K562 (cell line): ENCODE data around the gene GCN1. TPM values are rescaled to one million over a fixed set of nuclear protein-coding genes. Genes with fewer than 3 reads are reported as not detected.
A peak's percentile ranks its signal among the peaks of the same experiment; 100 is the strongest.

ENCODE experiments used
- CREM ChIP-seq: IDR thresholded peaks from 2 replicates; pipeline ENCODE4 v1.6.1; 2014; ENCODE audit warnings: antibody characterized with exemption, low read depth
- EP300 ChIP-seq: IDR thresholded peaks from 2 replicates; pipeline ENCODE4 v1.6.1; 2012; ENCODE audit warnings: low read length, improper control_type of control experiment
- FOXA1 ChIP-seq: fragments of 450-650 bp; IDR thresholded peaks from 2 replicates; pipeline ENCODE4 v1.6.1; 2016; ENCODE audit warnings: mild to moderate bottlenecking, borderline replicate concordance
- HDAC1 ChIP-seq, 2 experiments: fragments of 450-650 bp; IDR thresholded peaks; 2 replicates each; pipeline ENCODE4 v1.6.1; 2016 to 2017; ENCODE audit warnings: inconsistent platforms in 1 of 2, mild to moderate bottlenecking in 1 of 2, moderate library complexity in 1 of 2
- HNRNPH1 ChIP-seq: fragments of 200-400 bp; formaldehyde crosslinking; optimal IDR thresholded peaks from 2 replicates; pipeline ENCODE3; 2017; ENCODE audit warnings: low read depth, mild to moderate bottlenecking, low read length, moderate library complexity
- JUN ChIP-seq, 2 experiments: sonication (generic) in 1 of 2; formaldehyde crosslinking in 1 of 2; IDR thresholded peaks; 2 replicates each; pipeline versions ENCODE4 v1.6.1 to v1.8.0; 2012 to 2022; ENCODE audit warnings: borderline replicate concordance in 2 of 2, mild to moderate bottlenecking in 2 of 2, improper control_type of control experiment in 1 of 2, low read depth in 1 of 2, low read length in 1 of 2, missing genetic modification reagents in 1 of 2
- JUND ChIP-seq, 2 experiments: IDR thresholded peaks; 2 replicates in 1 of 2; 3 replicates in 1 of 2; pipeline ENCODE4 v1.6.1; 2011; ENCODE audit warnings: borderline replicate concordance in 2 of 2, low read depth in 2 of 2, low read length in 2 of 2, improper control_type of control experiment in 1 of 2, missing biosample characterization in 1 of 2, missing genetic modification characterization in 1 of 2, missing genetic modification reagents in 1 of 2
- KLF16 ChIP-seq: IDR thresholded peaks from 2 replicates; pipeline ENCODE4 v1.6.1; 2016; ENCODE audit warnings: antibody characterized with exemption
- MAFK ChIP-seq: IDR thresholded peaks from 2 replicates; pipeline ENCODE4 v1.6.1; 2011; ENCODE audit warnings: low read length, improper control_type of control experiment
- MEF2A ChIP-seq: IDR thresholded peaks from 2 replicates; pipeline ENCODE4 v1.6.1; 2011; ENCODE audit warnings: low read depth, mild to moderate bottlenecking, low read length, moderate library complexity; ENCODE audit not compliant: control insufficient read depth
- NCOA4 ChIP-seq: fragments of 450-650 bp; IDR thresholded peaks from 2 replicates; pipeline ENCODE4 v1.6.1; 2018; ENCODE audit warnings: mild to moderate bottlenecking; ENCODE audit not compliant: partially characterized antibody
- NCOR1 ChIP-seq: fragments of 450-650 bp; IDR thresholded peaks from 2 replicates; pipeline ENCODE4 v1.6.1; 2016; ENCODE audit warnings: mild to moderate bottlenecking, moderate library complexity
- PYGO2 ChIP-seq: fragments of 450-650 bp; IDR thresholded peaks from 2 replicates; pipeline ENCODE4 v1.6.1; 2016; ENCODE audit warnings: mild to moderate bottlenecking, missing genetic modification characterization, moderate library complexity, missing compliant biosample characterization
- TAF9B ChIP-seq: fragments of 450-650 bp; IDR thresholded peaks from 2 replicates; pipeline ENCODE4 v1.6.1; 2018; ENCODE audit warnings: mild to moderate bottlenecking; ENCODE audit not compliant: partially characterized antibody
- TBL1XR1 ChIP-seq, 2 experiments: IDR thresholded peaks; 2 replicates each; pipeline ENCODE4 v1.6.1; 2012; ENCODE audit warnings: improper control_type of control experiment in 2 of 2, low read length in 2 of 2, mild to moderate bottlenecking in 1 of 2
- TBP ChIP-seq: optimal IDR thresholded peaks from 2 replicates; pipeline ENCODE3; 2011; ENCODE audit warnings: low read depth, low read length, improper control_type of control experiment
- ZNF76 ChIP-seq: fragments of 250-450 bp; sonication (Bioruptor Pico); IDR thresholded peaks from 2 replicates; pipeline ENCODE4 v1.4.0; 2020; ENCODE audit warnings: mild to moderate bottlenecking, moderate library complexity, borderline replicate concordance
- polyA plus RNA-seq, 8 experiments: library from polyadenylated mRNA; depleted of rRNA in 4 of 8; stranded (reverse) in 5 of 8; unstranded in 3 of 8; fragments of >200 nt; fragmentation: Nextera tagmentation in 2 of 8; fragmentation: Illumina TruSeq in 1 of 8; extraction: Ambion mirVana in 2 of 8; extraction: Trizol in 1 of 8; gene quantifications; 2 replicates each; pipeline versions ENCODE4 v1.2.1 to v1.2.3, GENCODE V29; 2011 to 2014; ENCODE audit warnings: inconsistent platforms in 1 of 8, missing spikeins in 1 of 8
- total RNA-seq, 7 experiments: library from RNA; depleted of rRNA in 6 of 7; stranded (reverse); fragments of >200 nt in 6 of 7; fragmentation: Illumina TruSeq in 2 of 7; extraction: Trizol in 2 of 7; gene quantifications; 2 replicates each; pipeline versions ENCODE4 v1.2.1 to v1.2.3, GENCODE V29; 2011 to 2021; ENCODE audit warnings: low replicate concordance in 1 of 7
- TF ChIP-seq, protein P1 (sequence below): IDR thresholded peaks from 2 replicates; pipeline ENCODE4 v1.6.1; 2012; ENCODE audit warnings: low read depth, low read length, improper control_type of control experiment, borderline replicate concordance
- TF ChIP-seq, protein P2 (sequence below), 2 experiments: IDR thresholded peaks; 2 replicates each; pipeline ENCODE4 v1.6.1; 2011; ENCODE audit warnings: borderline replicate concordance in 1 of 2, control low read depth in 1 of 2, low read depth in 1 of 2, low read length in 1 of 2, mild to moderate bottlenecking in 1 of 2, mixed read lengths in 1 of 2, moderate library complexity in 1 of 2; ENCODE audit not compliant: insufficient read depth in 1 of 2, insufficient read length in 1 of 2, poor library complexity in 1 of 2, severe bottlenecking in 1 of 2; ENCODE audit errors: extremely low read depth in 1 of 2
- TF ChIP-seq, protein P3 (sequence below): fragments of 250-450 bp; sonication (Bioruptor Pico); IDR thresholded peaks from 2 replicates; pipeline ENCODE4 v1.5.0; 2020; ENCODE audit warnings: mild to moderate bottlenecking, borderline replicate concordance
- TF ChIP-seq, protein P4 (sequence below): sonication (generic); IDR thresholded peaks from 2 replicates; pipeline ENCODE4 v1.6.1; 2016

The GCN1 gene
- total and polyA plus RNA-seq, 9 of the 15 experiments (the other 6 are each of a cell fraction or from before 2014, with no cell fraction given), result 11.9 to 190 (median 51.7) TPM

DNA sequence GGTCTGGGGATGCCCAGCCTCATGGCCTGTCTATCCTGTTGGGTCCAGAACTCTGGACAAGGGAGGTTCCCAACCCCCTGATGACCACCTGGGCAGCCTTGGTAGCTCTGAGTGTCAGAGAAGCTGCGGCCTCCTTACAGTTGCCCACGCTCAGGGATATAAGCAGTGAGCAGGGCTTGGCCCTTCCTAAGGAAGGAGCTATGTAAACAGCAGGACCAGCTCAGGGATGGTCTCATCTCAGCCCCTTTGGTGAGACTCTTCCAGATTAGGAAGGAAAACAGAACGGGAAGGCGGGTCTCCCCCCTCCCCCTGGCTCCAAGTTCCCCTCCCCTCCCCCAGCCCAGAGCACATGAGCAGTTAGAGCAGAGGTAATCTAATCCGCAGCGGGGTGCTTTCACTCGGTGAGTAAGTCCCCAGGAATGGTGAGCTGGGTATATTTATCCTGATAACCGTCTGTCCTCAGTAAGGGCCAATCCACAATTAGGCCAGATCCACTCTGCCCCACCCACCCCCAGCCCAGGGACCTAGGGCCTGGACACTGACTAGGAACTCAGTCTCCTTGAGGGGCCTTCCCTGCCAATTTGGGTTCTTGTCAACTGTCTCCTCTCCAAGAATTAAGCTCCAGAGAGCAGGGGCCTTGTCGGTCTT is 35.9 kb upstream of the GCN1 start (continued):
- TF ChIP-seq PYGO2 (tag) (no peak), JUN (IDR thresholded peaks at IDR 0.05; ENCODE audit: borderline replicate concordance, low read depth, low read length) (peak; percentile 90), JUN (CRISPR knock-in tag; IDR thresholded peaks at IDR 0.05; ENCODE audit: borderline replicate concordance) (no peak), EP300 (peak; percentile 92), TBL1XR1 (IDR thresholded peaks at IDR 0.05; ENCODE audit: low read length in 2 of 2) (peak in 1 of 2 experiments; percentile 81; a peak in 1 of 4 replicates), MAFK (peak; percentile 16; the same call in 1 of the 2 replicates), FOXA1 (no peak), HNRNPH1 (no peak), HDAC1 (IDR thresholded peaks at IDR 0.05) (0 out of 4 replicates have a peak, but pooled peaks of 1 of the 2 experiments have one; percentile 10), TBP (peak; percentile 61), ZNF76 (CRISPR knock-in tag) (no peak), TAF9B (peak; percentile 44), CREM (peak; percentile 43; the same call in 1 of the 2 replicates), NCOA4 (no peak), JUND (IDR thresholded peaks at IDR 0.05; ENCODE audit: borderline replicate concordance, low read depth, low read length) (peak; percentile 97), JUND (tag; IDR thresholded peaks at IDR 0.05; ENCODE audit: borderline replicate concordance, low read depth, low read length) (peak; percentile 76; the same call in 1 of the 3 replicates), NCOR1 (peak; percentile 82), KLF16 (peak; percentile 21; the same call in 1 of the 2 replicates), MEF2A (0 out of 2 replicates have a peak, but pooled peaks have one; percentile 51)
- TF ChIP-seq, protein P1, sequence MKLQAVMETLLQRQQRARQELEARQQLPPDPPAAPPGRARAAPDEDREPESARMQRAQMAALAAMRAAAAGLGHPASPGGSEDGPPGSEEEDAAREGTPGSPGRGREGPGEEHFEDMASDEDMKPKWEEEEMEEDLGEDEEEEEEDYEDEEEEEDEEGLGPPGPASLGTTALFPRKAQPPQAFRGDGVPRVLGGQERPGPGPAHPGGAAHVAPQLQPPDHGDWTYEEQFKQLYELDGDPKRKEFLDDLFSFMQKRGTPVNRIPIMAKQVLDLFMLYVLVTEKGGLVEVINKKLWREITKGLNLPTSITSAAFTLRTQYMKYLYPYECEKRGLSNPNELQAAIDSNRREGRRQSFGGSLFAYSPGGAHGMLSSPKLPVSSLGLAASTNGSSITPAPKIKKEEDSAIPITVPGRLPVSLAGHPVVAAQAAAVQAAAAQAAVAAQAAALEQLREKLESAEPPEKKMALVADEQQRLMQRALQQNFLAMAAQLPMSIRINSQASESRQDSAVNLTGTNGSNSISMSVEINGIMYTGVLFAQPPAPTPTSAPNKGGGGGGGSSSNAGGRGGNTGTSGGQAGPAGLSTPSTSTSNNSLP, result peak; percentile 68; the same call in 1 of the 2 replicates
- TF ChIP-seq, protein P2, sequence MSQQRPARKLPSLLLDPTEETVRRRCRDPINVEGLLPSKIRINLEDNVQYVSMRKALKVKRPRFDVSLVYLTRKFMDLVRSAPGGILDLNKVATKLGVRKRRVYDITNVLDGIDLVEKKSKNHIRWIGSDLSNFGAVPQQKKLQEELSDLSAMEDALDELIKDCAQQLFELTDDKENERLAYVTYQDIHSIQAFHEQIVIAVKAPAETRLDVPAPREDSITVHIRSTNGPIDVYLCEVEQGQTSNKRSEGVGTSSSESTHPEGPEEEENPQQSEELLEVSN (IDR thresholded peaks at IDR 0.05; ENCODE audit: borderline replicate concordance in 1 of 2, extremely low read depth in 1 of 2, insufficient read depth in 1 of 2, insufficient read length in 1 of 2, low read depth in 1 of 2, low read length in 1 of 2, poor library complexity in 1 of 2, severe bottlenecking in 1 of 2), result peak in 1 of 2 experiments; percentile 34
- TF ChIP-seq, protein P3, sequence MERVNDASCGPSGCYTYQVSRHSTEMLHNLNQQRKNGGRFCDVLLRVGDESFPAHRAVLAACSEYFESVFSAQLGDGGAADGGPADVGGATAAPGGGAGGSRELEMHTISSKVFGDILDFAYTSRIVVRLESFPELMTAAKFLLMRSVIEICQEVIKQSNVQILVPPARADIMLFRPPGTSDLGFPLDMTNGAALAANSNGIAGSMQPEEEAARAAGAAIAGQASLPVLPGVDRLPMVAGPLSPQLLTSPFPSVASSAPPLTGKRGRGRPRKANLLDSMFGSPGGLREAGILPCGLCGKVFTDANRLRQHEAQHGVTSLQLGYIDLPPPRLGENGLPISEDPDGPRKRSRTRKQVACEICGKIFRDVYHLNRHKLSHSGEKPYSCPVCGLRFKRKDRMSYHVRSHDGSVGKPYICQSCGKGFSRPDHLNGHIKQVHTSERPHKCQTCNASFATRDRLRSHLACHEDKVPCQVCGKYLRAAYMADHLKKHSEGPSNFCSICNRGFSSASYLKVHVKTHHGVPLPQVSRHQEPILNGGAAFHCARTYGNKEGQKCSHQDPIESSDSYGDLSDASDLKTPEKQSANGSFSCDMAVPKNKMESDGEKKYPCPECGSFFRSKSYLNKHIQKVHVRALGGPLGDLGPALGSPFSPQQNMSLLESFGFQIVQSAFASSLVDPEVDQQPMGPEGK (CRISPR knock-in tag), result no peak
- TF ChIP-seq, protein P4, sequence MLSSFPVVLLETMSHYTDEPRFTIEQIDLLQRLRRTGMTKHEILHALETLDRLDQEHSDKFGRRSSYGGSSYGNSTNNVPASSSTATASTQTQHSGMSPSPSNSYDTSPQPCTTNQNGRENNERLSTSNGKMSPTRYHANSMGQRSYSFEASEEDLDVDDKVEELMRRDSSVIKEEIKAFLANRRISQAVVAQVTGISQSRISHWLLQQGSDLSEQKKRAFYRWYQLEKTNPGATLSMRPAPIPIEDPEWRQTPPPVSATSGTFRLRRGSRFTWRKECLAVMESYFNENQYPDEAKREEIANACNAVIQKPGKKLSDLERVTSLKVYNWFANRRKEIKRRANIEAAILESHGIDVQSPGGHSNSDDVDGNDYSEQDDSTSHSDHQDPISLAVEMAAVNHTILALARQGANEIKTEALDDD, result peak; percentile 93
